Left renal cortex interstitium (tissue), 4 donors: ENCODE data around the gene ADPRH. TPM values are rescaled to one million over a fixed set of nuclear protein-coding genes. Genes with fewer than 3 reads are reported as not detected.

ENCODE experiments used
- DNase-seq, 4 donors: peaks; one replicate each; pipeline ENCODE4 v3.0.0-alpha.2; 2013; ENCODE audit warnings: low read depth in 4 of 4, low spot score in 2 of 4, missing footprints in 1 of 4
- polyA plus RNA-seq, 4 donors: library from polyadenylated mRNA; unstranded; fragments of 120-200 nt; gene quantifications; one replicate each; pipeline ENCODE4 v1.2.1, GENCODE V29; 2013; ENCODE audit not compliant: insufficient read length in 4 of 4

ADPRH gene
- polyA plus RNA-seq, 4 donors, result 5.9 to 7.1 (median 6.5) TPM

- DNase-seq, result no peak
These were observed 46.3 kb downstream of the ADPRH start for GRCh38 chr3:119625451-119626153.

- DNase-seq, result no peak
These were observed 46.9 kb downstream of the ADPRH start for GRCh38 chr3:119626196-119626595.

GRCh38 chr3:119627461-119627860 is 48.2 kb downstream of the ADPRH start:
- no peak for DNase-seq

GRCh38 chr3:119628390-119628789 is 49.1 kb downstream of the ADPRH start:
- DNase-seq, result no peak

- no peak for DNase-seq
These were observed 49.6 kb downstream of the ADPRH start for GRCh38 chr3:119628816-119629445.

GRCh38 chr3:119630128-119630879 is 51.0 kb downstream of the ADPRH start:
- DNase-seq, result no peak

- no peak for DNase-seq
These were observed 51.6 kb downstream of the ADPRH start for GRCh38 chr3:119630880-119631329.

- DNase-seq, result no peak
These were observed 52.2 kb downstream of the ADPRH start for GRCh38 chr3:119631516-119631915.

- no peak for DNase-seq
These were observed 52.9 kb downstream of the ADPRH start for GRCh38 chr3:119632216-119632615.

- DNase-seq, result no peak
These were observed 53.5 kb downstream of the ADPRH start for GRCh38 chr3:119632829-119633228.

GRCh38 chr3:119635719-119636118 is 56.4 kb downstream of the ADPRH start:
- DNase-seq, result no peak

GRCh38 chr3:119636249-119636648 is 57.0 kb downstream of the ADPRH start:
- no peak for DNase-seq

GRCh38 chr3:119636891-119637611 is 57.8 kb downstream of the ADPRH start:
- no peak for DNase-seq

GRCh38 chr3:119637679-119638477 is 58.6 kb downstream of the ADPRH start:
- DNase-seq, result no peak

Other genes with a start within 250 kb of the ADPRH start
- gene TMEM39A, start 115.9 kb upstream of the ADPRH start, polyA plus RNA-seq, result 10 to 100 TPM; 46.2 to 60.1 (median 53.3) TPM
- gene POGLUT1, start 110.5 kb upstream of the ADPRH start, polyA plus RNA-seq, result 10 to 100 TPM; 20.5 to 31.6 (median 26.4) TPM
- 100 to 1,000 TPM; 101 to 113 (median 106) TPM for gene TIMMDC1, start 80.9 kb upstream of the ADPRH start, polyA plus RNA-seq
- gene CD80, start 19.9 kb upstream of the ADPRH start, polyA plus RNA-seq, result under 1 TPM; 0.17 to 0.25 (median 0.23) TPM
- 1 to 10 TPM; 6.0 to 7.7 (median 6.9) TPM for gene PLA1A, start 18.4 kb downstream of the ADPRH start, polyA plus RNA-seq
- gene POPDC2, start 81.1 kb downstream of the ADPRH start, polyA plus RNA-seq, result 1 to 10 TPM; 4.3 to 6.0 (median 4.7) TPM
- gene COX17, start 97.9 kb downstream of the ADPRH start, polyA plus RNA-seq, result 10 to 100 TPM; 41.5 to 65.2 (median 48.0) TPM
- gene CFAP91, start 123.5 kb downstream of the ADPRH start, polyA plus RNA-seq, result 10 to 100 TPM; 15.3 to 37.4 (median 24.3) TPM
- 1 to 10 TPM in 1 of 4 donors, under 1 TPM in 3; 0.47 to 1.4 (median 0.78) TPM for gene NR1I2, start 202.6 kb downstream of the ADPRH start, polyA plus RNA-seq